NOMO-1 treated with DMSO at 0.1 percent for 48 hours (cell line): ENCODE measurements around the gene VPS33A.
A peak's percentile ranks its signal among the peaks of the same experiment; 100 is the strongest.
"Not testable (repeated sequence)": the region's sequence is repeated elsewhere in the genome, so short reads cannot be mapped to it uniquely, and the experiment has no call there.

Experiments
- DNase-seq: peaks from one replicate; lab custom pipeline; 2025; ENCODE audit not compliant: unreplicated experiment; lab: John Stamatoyannopoulos, UW

VPS33A gene

DNA sequence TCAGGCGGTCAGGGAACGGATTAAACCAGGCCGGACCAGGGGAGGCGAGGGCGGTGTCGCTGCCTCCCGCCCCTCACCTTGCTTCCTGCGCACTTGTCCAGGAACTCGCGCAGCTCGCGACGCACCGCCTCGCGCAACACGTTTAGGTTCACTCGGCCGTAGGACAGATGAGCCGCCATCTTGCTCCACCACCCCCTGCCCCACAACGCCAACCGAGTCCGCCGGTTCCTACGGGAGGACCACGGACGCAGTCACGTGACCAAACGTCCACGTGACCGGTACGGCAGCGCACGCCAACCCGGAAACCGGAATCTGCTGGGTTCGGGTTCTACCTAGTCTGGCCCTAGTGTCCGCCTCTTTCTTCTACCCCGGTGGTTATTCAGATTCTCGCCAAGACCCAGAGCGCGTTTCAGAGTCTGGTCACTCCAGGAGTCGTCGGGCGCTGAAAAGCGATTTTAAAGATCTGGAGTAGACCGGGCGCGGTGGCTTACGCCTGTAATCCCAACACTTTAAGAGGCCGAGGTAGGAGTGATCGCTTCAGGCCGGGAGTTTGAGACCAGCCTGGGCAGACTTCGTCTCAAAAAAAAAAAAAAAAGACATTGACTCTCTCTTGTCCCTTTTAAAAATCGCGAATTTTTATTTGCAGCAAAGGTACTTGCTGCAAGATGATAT lies at the start of gene VPS33A:
Gene VPS33A, minus strand, starts transcription at position 265 of the 672 bp plus-strand sequence. Its CDS starts 86 bp downstream, at position 179.
- DNase-seq, result peak; percentile 88

DNA sequence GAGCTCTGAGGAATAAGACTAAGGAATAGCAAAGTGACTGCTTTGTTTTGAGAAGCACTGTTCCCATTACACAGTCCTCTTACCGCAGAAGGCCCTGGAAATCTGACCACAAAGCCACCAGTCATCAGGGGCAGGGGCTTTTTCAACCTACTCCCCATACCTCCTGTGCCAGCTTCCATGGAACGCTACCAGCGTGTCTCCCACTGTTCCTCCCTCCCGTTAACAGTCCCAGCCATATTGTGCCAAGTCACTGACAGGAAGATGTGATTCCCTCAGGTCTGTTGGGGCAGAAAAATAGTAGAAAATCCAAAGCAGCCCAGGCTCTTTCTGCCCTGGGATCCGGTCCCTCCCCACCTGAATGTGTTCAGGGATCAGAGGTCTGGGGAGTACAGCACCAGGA lies 46.6 kb upstream of the VPS33A start:
- DNase-seq, result no peak

DNA sequence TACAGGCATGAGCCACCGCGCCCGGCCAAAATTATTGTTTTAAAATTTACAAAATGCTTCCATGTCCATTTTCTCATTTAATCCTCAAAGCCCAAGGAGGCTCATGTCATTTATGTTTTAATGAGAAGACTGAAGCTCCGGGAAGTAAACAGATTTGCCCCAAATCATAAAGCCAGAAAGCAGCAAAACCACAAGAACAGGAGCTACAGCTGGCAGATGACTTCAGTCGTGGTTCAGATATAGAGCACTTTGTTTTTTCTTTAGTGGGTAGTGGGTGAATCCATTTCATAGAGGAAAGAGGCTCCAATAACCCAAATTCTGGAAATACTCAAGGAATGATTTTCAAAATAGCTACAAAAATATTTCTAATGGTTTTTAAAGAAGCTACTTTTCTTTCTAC lies 45.4 kb upstream of the VPS33A start:
- no peak for DNase-seq

DNA sequence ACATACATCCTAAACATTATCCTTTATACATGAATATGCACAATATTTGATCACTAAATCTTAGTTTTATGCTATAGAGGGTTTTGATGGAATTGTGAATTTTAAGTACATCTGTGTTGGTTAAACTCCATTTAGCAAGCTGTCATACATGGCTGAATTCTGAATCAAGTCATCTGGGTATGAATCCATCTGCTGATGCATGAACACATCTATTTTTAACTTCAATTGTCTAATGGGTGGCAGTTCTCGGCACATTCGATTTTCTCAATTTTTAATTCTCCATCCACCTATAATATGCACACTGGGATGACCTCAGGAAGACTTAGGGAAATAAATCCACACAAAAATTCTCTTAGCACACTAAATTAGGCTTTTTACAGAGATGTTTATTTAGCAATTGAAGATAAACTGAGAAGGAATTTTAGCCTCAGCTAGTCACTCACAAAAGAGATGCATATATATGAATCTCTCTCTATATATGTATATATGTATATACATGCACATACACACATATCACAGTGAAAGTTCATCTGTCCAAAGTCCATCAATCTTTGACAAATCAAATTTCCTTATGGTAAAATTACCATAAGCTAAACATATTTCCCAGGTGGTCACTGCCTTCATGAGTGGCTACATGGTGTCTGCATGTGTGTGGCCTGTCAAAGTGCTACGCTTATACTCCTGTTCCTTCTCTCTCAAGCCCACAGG lies 44.5 kb upstream of the VPS33A start:
- no peak for DNase-seq

DNA sequence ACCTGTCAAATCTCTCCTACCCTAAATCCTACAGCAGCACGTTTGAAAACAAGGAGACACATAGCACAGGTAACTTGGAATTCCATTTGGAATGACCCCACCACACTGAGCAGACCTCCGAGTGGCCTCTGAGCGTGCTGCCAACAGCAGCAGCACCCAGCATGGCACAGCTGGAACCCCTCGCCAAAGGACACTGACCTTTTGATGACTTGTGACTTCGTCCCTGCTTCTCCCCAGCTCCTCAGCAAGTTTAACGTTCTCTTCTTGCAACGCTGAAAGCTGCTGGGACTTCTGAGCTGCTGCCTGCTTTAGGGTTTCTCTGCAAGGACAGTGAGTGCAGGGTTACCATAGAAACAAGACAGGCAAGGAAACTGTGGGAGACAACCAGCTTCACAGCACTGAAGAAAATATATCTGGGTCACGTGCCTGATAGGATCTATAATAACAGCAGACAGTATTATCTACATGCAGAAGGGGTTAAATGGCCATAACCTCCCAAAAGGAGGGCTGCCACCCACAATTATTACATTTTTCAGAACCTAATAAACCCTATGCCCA lies 43.3 kb upstream of the VPS33A start:
- DNase-seq, result no peak

DNA sequence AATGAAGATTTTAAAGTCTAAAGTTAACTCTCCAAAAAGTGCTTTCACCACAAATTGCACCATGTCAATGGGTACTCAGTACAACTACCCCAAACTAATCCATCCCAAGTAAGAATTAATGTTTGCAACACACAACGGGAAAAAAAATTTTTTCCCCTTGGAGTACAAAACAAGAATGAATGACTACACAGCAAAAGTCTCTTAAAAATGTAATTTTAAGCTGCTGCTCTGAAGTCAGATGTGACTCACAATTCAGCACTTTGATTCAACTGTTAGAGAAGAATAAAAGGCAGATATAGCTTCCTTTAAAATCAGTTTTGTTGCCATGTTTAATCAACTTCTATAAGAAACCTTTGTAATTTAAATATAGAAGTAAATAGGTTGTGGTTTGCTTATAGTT lies 42.5 kb upstream of the VPS33A start:
- no peak for DNase-seq

DNA sequence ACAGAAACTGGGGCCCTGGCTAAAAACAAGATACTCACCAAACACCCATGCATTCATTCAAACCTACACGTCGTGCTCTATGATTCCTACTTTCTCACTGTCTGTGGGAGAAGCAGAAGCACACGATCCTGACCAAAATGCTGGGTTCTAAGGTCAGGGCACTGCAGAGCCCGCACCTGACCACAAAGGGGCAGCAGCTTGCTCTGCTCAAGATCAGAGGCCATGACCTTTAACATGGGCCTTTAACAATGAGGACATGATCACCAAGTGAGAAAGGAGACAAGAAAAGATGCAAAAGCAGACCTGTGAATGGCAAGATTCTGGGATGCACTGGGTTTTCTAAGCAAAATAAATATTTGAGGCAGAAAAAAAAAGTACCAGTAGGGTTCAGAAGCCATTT lies 40.1 kb upstream of the VPS33A start:
- no peak for DNase-seq

DNA sequence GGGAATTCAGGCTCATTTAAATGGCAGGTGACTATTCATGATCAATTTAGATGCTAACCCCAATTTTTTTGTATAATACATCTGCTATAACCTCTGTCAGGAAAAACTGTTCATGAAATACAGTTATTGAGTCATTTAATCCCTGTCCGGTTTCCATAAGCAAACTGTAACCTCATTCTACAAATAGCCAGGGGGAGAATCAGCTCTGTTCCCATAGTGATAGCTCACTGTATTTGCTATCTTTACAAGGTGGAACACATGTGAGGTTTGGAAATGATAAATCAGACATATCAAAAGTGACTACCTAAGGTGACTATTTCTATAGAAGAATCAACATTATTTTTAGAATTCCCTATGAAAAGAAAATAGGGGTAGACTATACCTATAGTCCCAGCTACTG lies 38.6 kb upstream of the VPS33A start:
- no peak for DNase-seq

DNA sequence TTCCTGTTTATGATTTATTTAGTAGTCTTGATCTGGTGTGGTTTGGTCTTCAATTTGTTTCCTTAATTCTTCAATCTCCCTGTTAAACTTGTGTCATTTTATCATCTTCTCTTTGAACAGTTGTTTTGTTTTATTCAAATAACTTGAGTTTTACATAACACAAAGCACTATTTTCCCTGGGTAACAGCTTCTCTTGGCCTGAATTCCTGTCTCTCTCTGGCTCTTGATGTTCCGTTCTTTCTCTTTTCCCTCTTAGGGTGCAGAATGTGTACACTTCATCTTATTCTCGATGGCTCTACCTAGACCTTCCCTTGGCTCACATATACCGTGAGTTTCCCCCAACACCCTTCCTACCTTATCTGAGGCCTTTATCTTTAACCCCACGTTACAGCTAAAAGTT lies 36.8 kb upstream of the VPS33A start:
- DNase-seq, result no peak

DNA sequence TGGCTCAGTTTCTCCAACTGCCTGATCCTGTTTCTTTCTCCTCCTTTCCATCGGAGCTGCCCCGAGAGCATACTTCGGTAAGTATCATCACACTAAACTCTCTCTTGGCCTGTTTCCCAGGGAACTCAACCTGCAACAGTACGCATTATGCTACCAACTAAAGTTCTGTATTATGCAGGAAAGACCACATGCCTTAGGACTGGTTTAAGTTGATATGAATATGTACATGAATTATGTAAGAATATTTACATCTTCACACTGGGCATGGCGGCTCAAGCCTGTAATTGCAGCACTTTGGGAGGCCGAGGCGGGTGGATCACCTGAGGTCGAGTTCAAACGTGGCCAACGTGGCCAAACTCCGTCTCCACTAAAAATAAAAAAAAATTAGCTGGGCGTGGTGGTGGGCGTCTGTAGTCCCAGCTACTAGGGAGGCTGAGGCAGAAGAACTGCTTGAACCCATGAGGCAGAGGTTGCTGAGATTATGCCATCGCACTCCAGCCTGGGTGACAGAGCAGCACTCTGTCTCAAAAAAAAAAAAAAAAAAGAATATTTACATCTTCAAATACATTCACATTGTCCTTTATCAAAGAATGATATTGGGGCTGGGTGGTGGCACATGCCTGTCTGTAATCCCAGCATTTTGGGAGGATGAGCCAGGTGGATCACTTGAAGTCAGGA lies 31.9 kb upstream of the VPS33A start:
- no peak for DNase-seq

DNA sequence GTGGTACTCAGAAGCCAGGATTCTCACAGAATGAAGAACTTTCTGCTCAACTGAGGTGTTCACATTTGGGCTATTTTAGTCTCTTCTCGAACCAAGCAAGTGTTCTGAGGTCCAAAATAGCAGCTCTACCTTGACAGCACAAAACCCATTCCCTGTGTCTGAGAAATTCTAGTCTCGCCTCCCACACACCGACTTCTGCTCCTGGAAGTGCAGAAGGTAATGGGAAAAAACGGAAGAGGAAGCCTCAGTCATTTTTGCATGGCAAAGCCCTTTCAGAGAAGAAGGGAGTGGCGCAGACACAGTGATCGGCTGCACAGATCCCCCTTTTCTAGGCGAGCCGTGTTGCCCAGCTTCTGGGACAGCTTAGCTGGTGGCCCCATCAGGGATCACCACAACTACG lies 31.2 kb upstream of the VPS33A start:
- DNase-seq, result no peak

DNA sequence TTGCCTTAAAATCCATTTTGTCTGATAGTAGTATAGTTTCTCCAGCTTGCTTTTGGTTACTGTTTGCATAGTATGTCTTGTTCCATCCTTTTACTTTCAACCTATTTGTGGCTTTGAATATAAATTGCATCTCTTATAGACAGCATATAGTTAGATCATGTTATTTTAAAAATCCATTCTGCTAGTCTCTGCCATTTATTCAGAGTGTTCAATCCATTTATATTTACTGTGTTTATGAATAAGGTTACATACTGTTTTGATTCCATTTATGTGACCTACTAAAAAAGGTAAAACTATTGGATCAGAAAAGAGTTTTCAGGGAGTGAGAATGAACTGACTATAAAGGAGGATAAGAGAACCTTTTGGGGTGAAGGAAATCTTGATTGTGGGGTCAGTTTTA lies 29.6 kb upstream of the VPS33A start:
- DNase-seq, result no peak

DNA sequence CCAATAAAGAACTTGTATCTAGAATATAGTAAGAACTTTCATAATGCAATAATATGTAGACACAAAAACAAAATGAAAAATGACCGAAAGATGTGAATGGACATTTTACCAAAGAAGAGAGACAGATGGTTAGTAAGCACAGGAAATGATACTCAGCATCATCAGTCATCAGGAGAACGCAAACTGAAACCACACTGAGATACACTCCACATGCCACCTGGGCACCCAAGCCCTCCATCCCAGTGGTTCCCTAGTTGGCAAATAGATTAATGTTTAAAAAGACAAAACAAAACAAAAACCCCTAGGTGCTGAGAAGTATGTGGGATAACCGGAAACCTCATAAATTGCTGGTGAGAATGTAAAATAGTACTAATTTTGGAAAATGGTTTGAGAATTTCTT lies 26.8 kb upstream of the VPS33A start:
- no peak for DNase-seq

DNA sequence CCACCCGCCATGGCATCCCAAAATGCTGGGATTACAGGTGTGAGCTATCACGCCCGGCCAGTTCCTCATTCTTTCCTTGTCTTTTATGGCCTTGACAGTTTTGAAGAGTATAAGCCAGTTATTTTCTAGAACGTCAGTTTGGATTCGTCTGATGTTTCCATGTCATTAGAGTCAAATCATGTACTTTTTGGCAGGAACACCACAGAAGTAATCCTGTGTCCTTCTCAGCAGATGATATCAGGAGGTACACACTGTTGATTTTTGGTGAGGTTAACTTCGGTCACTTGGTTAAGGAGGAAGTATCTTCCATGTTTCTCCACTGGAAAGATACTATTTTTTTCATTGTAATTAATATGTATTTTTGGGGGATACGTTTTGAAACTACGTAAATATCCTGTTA lies 25.1 kb upstream of the VPS33A start:
- no peak for DNase-seq

DNA sequence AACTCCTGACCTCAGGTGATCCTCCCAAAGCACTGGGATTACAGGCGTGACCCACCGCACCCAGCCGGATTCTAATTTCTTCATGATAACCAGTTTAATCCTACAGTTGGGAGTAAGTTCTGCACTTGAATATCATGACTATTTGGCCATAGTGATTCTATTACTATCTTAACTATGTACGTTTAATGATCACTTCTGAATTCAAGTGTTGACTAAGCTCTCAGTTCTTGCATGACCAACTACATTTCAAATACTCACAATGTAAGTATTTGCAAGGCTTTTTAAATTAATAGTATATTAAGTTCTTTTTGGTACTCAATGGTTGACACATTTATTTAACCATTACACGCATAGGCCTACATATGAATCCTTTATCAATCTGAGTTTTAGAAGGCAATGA lies 17.4 kb upstream of the VPS33A start:
- DNase-seq, result no peak

DNA sequence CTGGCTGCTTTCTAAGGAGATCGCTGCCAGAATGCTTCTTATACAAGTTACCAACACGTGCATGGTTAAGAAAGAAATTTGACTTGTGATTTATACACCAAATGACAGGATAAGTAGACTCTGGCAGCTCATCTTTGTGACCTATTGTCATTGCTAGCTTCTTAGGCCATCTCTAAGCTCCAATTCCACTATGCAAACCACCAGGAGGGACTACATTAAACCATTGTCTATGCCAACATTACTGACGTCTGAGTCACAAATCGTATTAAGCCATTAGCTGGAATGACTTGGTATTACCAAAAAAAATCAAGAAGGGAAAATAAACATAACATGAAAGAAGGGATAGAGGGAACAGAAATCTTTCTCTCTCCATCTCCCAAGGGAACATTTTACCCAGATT lies 15.8 kb upstream of the VPS33A start:
- no peak for DNase-seq

DNA sequence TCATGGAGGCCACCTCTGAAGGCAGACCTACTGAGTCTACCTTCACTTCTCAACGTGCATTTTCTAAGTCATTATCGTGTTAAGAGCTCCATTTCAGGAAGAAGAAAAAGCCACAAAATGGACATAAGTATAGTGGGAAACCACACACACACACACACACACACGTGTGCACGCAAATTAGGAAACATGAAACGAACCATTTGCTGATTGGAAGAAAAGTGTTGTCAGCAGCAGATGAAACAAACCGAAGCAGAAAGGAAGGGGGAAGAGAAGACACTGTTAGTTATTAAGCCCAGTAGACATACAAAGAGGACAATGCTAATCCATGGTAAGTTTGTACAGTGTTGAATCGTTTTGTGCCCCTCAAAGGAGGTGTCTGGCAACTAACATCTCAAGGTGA lies 9.9 kb upstream of the VPS33A start:
- DNase-seq, result peak; percentile 79

DNA sequence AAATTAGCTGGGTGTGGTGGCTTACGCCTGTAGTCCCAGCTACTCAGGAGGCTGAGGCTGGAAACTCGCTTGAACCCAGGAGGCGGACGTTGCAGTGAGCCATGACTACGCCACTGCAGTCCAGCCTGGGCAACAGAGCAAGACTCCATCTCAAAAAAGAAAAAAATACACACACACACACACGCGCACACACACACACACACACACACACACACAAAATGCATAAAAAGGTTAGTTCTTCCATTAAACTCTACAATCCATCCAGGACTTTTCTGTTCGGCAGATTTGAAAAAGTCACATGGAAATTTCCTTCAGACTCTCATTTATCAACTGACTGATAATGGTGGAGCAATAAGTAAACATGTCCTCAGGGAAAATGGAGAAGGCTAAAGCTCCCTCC lies 9.2 kb upstream of the VPS33A start:
- DNase-seq, result no peak

DNA sequence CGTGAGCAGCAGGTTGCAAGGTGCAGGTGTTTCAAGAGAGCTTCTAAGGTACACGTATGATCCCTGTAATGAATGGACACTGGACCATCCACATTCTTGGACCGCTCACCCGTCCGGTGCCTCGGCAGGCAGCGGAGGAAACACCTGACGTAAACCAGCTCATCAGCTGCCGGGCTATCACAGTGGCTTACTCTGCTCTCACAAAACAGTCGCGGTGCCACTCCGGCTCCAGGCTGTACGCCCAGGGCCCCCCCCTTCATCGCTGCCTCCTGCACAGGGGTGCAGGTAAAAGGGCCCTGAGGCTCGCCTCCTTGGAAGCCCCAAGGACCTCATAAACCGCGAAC lies 436 bp downstream of the VPS33A start:
- DNase-seq, result peak; percentile 13

DNA sequence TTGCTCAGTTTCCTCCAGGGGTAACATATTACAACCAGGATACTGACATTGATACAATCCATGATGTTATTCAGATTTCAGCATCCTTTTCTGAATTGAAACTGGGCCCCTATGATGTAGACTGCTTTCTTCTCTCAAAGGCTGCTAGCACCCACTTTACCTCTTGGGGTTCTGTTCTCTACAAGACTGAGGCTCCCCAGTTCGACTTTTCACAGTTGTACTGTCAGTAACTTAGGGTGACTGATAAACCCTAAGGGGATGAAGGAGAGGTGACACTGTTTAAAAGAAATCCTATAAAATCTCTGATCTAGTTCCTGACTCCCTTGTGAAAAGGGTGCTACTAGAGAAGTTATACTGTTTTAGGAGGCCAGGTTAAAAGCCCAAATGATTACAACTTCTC lies 818 bp downstream of the VPS33A start:
- DNase-seq, result no peak

DNA sequence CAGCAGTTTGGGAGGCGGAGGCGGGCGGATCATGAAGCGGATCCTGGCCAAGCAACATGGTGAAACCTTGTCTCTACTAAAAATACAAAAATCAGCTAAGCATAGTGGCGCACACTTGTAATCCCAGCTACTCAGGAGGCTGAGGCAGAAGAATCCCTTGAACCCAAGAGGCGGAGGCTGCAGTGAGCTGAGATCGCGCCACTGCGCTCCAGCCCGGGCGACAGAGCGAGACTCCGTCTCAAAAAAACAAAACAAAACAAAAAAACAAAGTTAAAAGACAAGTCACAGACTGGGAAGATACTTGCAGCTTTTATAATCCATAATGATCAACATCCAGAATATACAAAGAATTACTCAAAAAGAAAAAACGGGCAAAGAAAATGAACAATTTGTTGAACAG lies 5.6 kb downstream of the VPS33A start:
- not testable (repeated sequence) for DNase-seq

DNA sequence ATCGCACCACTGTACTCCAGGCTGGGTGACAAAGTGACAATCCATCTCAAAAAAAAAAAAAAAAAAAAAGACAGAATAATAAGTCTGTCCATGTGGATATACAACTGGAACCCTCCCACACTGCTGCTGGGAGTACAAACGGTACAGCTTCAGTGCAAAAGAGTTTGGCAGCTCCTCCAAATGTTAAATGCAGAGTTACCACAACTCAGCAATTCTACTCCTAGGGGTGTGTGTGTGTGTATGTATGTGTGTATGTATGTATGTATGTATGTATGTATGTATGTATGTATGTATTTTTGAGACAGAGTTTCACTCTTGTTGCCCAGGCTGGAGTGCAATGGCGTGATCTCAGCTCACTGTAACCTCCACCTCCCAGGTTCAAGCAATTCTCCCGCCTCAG lies 7.4 kb downstream of the VPS33A start:
- not testable (repeated sequence) for DNase-seq
